ENCODE measurements around the gene UBXN6.

UBXN6 gene

GRCh38 chr19:4425537-4425936, 32.1 kb downstream of the UBXN6 start:
- no peak overlapping the region for H3K27ac ChIP-seq
- H3K9me3 ChIP-seq, result no peaks in the 10 kb centered on the region
- TF ChIP-seq, protein P1, sequence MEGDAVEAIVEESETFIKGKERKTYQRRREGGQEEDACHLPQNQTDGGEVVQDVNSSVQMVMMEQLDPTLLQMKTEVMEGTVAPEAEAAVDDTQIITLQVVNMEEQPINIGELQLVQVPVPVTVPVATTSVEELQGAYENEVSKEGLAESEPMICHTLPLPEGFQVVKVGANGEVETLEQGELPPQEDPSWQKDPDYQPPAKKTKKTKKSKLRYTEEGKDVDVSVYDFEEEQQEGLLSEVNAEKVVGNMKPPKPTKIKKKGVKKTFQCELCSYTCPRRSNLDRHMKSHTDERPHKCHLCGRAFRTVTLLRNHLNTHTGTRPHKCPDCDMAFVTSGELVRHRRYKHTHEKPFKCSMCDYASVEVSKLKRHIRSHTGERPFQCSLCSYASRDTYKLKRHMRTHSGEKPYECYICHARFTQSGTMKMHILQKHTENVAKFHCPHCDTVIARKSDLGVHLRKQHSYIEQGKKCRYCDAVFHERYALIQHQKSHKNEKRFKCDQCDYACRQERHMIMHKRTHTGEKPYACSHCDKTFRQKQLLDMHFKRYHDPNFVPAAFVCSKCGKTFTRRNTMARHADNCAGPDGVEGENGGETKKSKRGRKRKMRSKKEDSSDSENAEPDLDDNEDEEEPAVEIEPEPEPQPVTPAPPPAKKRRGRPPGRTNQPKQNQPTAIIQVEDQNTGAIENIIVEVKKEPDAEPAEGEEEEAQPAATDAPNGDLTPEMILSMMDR (IDR thresholded peaks at IDR 0.05), result no peak
- peaks cover 36% of the 10 kb centered on the region for H3K36me3 ChIP-seq
- no peaks in the 10 kb centered on the region for H3K27me3 ChIP-seq
- H3K4me3 ChIP-seq (ENCODE audit: low read depth in 1 of 2, low read length in 1 of 2), result no peak overlapping the region
- H3K4me1 ChIP-seq (ENCODE audit: control insufficient read depth in 1 of 2, insufficient read depth in 1 of 2, low read depth in 1 of 2, low read length in 1 of 2), result peaks cover 1 to 2% of the 10 kb centered on the region in 2 experiments

DNA sequence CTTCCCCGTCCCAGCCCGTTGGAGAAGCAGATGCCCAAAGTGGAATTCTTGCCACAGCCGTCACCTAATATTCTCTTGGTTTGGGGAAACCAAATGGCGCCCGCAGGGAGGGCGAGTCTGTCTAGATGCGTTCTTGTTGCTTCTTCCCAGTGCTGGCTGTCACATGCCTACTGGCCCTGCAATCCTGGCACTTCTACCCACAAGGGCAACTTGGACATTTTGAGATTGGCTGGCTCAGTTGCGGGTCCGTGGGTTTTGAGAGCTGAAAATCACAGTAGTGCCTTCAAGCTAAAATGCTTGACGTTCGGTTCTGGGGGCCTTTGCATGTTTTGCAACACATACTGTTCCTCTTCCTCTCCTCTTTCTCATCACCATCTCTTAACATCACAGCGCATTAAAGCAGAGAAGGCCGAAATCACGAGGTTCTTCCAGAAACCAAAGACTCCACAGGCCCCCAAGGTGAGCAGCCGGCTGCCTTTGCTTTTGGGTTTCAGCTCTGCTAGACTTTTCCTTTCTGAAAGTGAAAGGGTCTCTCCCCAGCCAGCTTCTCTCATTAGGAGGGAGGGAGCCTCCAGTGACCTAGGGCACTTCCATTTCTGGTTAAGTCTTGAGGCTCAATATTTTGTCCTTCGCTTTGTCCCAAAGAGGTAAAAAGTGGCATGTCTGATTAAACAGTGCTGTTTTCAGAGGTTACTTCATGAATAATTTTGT, 34.0 kb downstream of the UBXN6 start:
- H3K4me1 ChIP-seq (ENCODE audit: control insufficient read depth in 1 of 2, insufficient read depth in 1 of 2, low read depth in 1 of 2, low read length in 1 of 2), result no peaks in the 10 kb centered on the region
- H3K9me3 ChIP-seq, result no peaks in the 10 kb centered on the region
- peaks cover 28% of the 10 kb centered on the region for H3K36me3 ChIP-seq
- H3K27me3 ChIP-seq, result no peaks in the 10 kb centered on the region
- H3K27ac ChIP-seq, result no peak overlapping the region
- no peak overlapping the region for H3K4me3 ChIP-seq (ENCODE audit: low read depth in 1 of 2, low read length in 1 of 2)
- TF ChIP-seq, protein P1 (IDR thresholded peaks at IDR 0.05), result no peak

DNA sequence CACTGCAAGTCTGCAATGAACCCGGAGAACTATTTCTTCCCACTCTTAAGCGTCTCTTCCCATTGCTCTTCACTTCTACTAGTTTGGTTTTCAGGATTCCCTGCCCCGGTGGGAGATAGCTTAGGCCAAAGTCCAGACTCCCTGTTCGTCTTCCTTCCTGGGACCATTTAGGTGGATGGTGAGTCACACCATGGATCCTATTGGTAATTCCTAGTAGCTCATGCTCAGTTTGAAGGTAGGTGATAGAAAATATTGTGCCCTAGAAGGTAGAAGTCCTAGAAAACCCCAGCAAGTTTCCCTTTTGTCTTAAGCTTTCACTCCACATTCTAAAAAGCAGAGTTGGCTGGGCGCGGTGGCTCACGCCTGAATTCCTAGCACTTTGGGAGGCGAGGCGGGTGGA, 41.3 kb downstream of the UBXN6 start:
- H3K27me3 ChIP-seq, result no peaks in the 10 kb centered on the region
- no peaks in the 10 kb centered on the region for H3K9me3 ChIP-seq
- H3K27ac ChIP-seq, result no peak overlapping the region
- TF ChIP-seq, protein P1 (IDR thresholded peaks at IDR 0.05), result no peak
- H3K36me3 ChIP-seq, result peaks cover 17% of the 10 kb centered on the region
- H3K4me1 ChIP-seq (ENCODE audit: control insufficient read depth in 1 of 2, insufficient read depth in 1 of 2, low read depth in 1 of 2, low read length in 1 of 2), result no peaks in the 10 kb centered on the region
- no peak overlapping the region for H3K4me3 ChIP-seq (ENCODE audit: low read depth in 1 of 2, low read length in 1 of 2)

GRCh38 chr19:4415352-4415751, 42.2 kb downstream of the UBXN6 start:
- Histone ChIP-seq H3K9me3 (no peaks in the 10 kb centered on the region), H3K27ac (no peak overlapping the region), H3K4me1 (ENCODE audit: control insufficient read depth in 1 of 2, insufficient read depth in 1 of 2, low read depth in 1 of 2, low read length in 1 of 2) (no peaks in the 10 kb centered on the region), H3K27me3 (no peaks in the 10 kb centered on the region), H3K36me3 (peaks cover 20% of the 10 kb centered on the region), H3K4me3 (ENCODE audit: low read depth in 1 of 2, low read length in 1 of 2) (no peak overlapping the region)
- TF ChIP-seq, protein P1 (IDR thresholded peaks at IDR 0.05), result no peak

- H3K27ac ChIP-seq, result no peak overlapping the region
Measured at GRCh38 chr19:4414800-4415321, 42.7 kb downstream of the UBXN6 start.

More at GRCh38 chr19:4414800-4415321, 42.7 kb downstream of the UBXN6 start:
- TF ChIP-seq, protein P1 (IDR thresholded peaks at IDR 0.05), result no peak
- no peaks in the 10 kb centered on the region for H3K9me3 ChIP-seq
- H3K27me3 ChIP-seq, result no peaks in the 10 kb centered on the region
- no peaks in the 10 kb centered on the region for H3K4me1 ChIP-seq (ENCODE audit: control insufficient read depth in 1 of 2, insufficient read depth in 1 of 2, low read depth in 1 of 2, low read length in 1 of 2)
- H3K4me3 ChIP-seq (ENCODE audit: low read depth in 1 of 2, low read length in 1 of 2), result no peak overlapping the region
- peaks cover 23% of the 10 kb centered on the region for H3K36me3 ChIP-seq

All from neutrophil (primary cell).